GM12801 (cell line): ENCODE measurements around the gene ATG9B.

Source experiments
- TF ChIP-seq, protein P1 (sequence below): IDR thresholded peaks from one replicate; pipeline ENCODE4 v1.5.1; 2011; ENCODE audit warnings: control low read depth; ENCODE audit not compliant: insufficient read length; ENCODE audit errors: extremely low read depth

ATG9B gene

GRCh38 chr7:151014950-151015349 is 9.3 kb downstream of the ATG9B start:
- TF ChIP-seq, protein P1, sequence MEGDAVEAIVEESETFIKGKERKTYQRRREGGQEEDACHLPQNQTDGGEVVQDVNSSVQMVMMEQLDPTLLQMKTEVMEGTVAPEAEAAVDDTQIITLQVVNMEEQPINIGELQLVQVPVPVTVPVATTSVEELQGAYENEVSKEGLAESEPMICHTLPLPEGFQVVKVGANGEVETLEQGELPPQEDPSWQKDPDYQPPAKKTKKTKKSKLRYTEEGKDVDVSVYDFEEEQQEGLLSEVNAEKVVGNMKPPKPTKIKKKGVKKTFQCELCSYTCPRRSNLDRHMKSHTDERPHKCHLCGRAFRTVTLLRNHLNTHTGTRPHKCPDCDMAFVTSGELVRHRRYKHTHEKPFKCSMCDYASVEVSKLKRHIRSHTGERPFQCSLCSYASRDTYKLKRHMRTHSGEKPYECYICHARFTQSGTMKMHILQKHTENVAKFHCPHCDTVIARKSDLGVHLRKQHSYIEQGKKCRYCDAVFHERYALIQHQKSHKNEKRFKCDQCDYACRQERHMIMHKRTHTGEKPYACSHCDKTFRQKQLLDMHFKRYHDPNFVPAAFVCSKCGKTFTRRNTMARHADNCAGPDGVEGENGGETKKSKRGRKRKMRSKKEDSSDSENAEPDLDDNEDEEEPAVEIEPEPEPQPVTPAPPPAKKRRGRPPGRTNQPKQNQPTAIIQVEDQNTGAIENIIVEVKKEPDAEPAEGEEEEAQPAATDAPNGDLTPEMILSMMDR, result no peak

DNA sequence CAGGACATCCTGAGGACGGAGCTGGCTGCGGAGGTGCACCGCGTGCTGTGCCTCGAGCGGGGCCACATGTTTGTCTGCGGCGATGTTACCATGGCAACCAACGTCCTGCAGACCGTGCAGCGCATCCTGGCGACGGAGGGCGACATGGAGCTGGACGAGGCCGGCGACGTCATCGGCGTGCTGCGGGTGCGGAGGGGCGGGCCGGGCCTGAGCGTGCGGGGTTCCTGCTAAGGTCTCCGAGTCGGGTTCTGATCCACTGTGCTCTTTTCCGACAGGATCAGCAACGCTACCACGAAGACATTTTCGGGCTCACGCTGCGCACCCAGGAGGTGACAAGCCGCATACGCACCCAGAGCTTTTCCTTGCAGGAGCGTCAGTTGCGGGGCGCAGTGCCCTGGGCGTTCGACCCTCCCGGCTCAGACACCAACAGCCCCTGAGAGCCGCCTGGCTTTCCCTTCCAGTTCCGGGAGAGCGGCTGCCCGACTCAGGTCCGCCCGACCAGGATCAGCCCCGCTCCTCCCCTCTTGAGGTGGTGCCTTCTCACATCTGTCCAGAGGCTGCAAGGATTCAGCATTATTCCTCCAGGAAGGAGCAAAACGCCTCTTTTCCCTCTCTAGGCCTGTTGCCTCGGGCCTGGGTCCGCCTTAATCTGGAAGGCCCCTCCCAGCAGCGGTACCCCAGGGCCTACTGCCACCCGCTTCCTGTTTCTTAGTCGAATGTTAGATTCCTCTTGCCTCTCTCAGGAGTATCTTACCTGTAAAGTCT is 10.4 kb downstream of the ATG9B start:
- TF ChIP-seq, protein P1, result no peak

DNA sequence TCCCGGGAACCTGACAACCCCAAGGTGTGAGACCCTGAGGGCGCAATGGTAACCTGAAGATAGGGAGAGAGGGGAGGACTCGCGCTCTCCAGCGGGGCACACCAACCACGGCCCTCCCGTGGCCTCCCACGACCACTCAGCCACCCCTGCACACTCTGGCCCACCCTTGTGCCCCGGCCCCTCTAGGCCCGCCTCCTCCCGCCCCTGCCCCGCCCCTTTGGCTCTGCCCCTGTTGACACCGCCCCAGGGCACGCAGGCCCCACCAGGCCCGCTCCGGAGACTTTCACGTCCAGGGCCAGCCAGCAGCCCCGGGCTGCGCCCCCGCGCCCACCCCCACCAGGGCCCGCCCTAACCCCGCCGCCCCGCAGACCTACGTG is 10.9 kb downstream of the ATG9B start:
- TF ChIP-seq, protein P1, result no peak

GRCh38 chr7:151012911-151013347 is 11.4 kb downstream of the ATG9B start:
- TF ChIP-seq, protein P1, result no peak

GRCh38 chr7:151012031-151012692 is 12.1 kb downstream of the ATG9B start:
- TF ChIP-seq, protein P1, result no peak

GRCh38 chr7:151011097-151011409 is 13.2 kb downstream of the ATG9B start:
- TF ChIP-seq, protein P1, result no peak

GRCh38 chr7:151010307-151011096 is 13.8 kb downstream of the ATG9B start:
- TF ChIP-seq, protein P1, result no peak
